GM18867 (cell line): ENCODE data around the gene MORN1.

Source experiments
- ATAC-seq: cut with Tn5 transposase; IDR thresholded peaks from one replicate; pipeline ENCODE4 v1.9.1; 2021; ENCODE audit warnings: mild to moderate bottlenecking, moderate library complexity; ENCODE audit not compliant: unreplicated experiment

Gene MORN1

GRCh38 chr1:2311184-2312032 is 79.9 kb downstream of the MORN1 start:
- no peak for ATAC-seq

- no peak for ATAC-seq
Observed at GRCh38 chr1:2310332-2311183, 80.8 kb downstream of the MORN1 start.

GRCh38 chr1:2308844-2309243 is 82.5 kb downstream of the MORN1 start:
- ATAC-seq = no peak

- no peak for ATAC-seq
Observed at GRCh38 chr1:2307972-2308371, 83.4 kb downstream of the MORN1 start.

- no peak for ATAC-seq
Observed at GRCh38 chr1:2307064-2307605, 84.2 kb downstream of the MORN1 start.

GRCh38 chr1:2306151-2306978 is 85.0 kb downstream of the MORN1 start:
- no peak for ATAC-seq

GRCh38 chr1:2304921-2305681 is 86.3 kb downstream of the MORN1 start:
- ATAC-seq = no peak

- ATAC-seq = no peak
Observed at GRCh38 chr1:2304282-2304681, 87.1 kb downstream of the MORN1 start.

GRCh38 chr1:2303781-2304180 is 87.6 kb downstream of the MORN1 start:
- no peak for ATAC-seq

- no peak for ATAC-seq
Observed at GRCh38 chr1:2303016-2303775, 88.2 kb downstream of the MORN1 start.

GRCh38 chr1:2302292-2302925 is 88.9 kb downstream of the MORN1 start:
- no peak for ATAC-seq

GRCh38 chr1:2301607-2302291 is 89.6 kb downstream of the MORN1 start:
- ATAC-seq = no peak

- ATAC-seq = peak; percentile 50
Observed at GRCh38 chr1:2300851-2301606, 90.3 kb downstream of the MORN1 start.

GRCh38 chr1:2300004-2300771 is 91.2 kb downstream of the MORN1 start:
- peak; percentile 82 for ATAC-seq

- ATAC-seq = no peak
Observed at GRCh38 chr1:2299131-2299627, 92.2 kb downstream of the MORN1 start.

GRCh38 chr1:2298685-2299084 is 92.7 kb downstream of the MORN1 start:
- ATAC-seq = no peak
